OCI-LY1 (cell line): ENCODE data around the gene ZMAT3.

Source experiments
- H2AFZ ChIP-seq: fragments of 200-600 bp; sonication (generic), shearing (Covaris generic); 2 replicates; pipeline ENCODE4 v1.6.0; 2014; ENCODE audit warnings: antibody characterized with exemption, mild to moderate bottlenecking, low read length
- H3F3A ChIP-seq: fragments of 200-600 bp; sonication (generic), shearing (Covaris generic); 2 replicates; pipeline ENCODE4 v1.6.0; 2014; ENCODE audit warnings: mild to moderate bottlenecking, antibody characterized with exemption, low read length, moderate library complexity; ENCODE audit not compliant: insufficient read depth
- H3K27ac ChIP-seq: fragments of 200-600 bp; sonication (generic); 2 replicates; pipeline ENCODE4 v1.5.1; 2014; ENCODE audit warnings: low read length, mixed run types, mild to moderate bottlenecking, low read depth; ENCODE audit not compliant: poor library complexity, severe bottlenecking
- H3K27me3 ChIP-seq: fragments of 200-600 bp; sonication (generic); 2 replicates; pipeline ENCODE4 v1.6.0; 2014; ENCODE audit warnings: antibody characterized with exemption, mild to moderate bottlenecking, low read length, moderate library complexity; ENCODE audit not compliant: insufficient read depth
- H3K36me3 ChIP-seq: fragments of 200-600 bp; sonication (generic); 2 replicates; pipeline ENCODE4 v1.6.1; 2014; ENCODE audit warnings: mild to moderate bottlenecking, antibody characterized with exemption, low read length, moderate library complexity, mixed read lengths; ENCODE audit not compliant: insufficient read depth
- H3K4me1 ChIP-seq: fragments of 200-600 bp; sonication (generic); 2 replicates; pipeline ENCODE4 v1.5.1; 2014; ENCODE audit warnings: mild to moderate bottlenecking, low read length, moderate library complexity; ENCODE audit not compliant: insufficient read depth, severe bottlenecking
- H3K4me2 ChIP-seq: fragments of 200-600 bp; sonication (generic), shearing (Covaris generic); 2 replicates; pipeline ENCODE4 v1.6.1; 2014; ENCODE audit warnings: low read length
- H3K4me3 ChIP-seq: fragments of 200-600 bp; sonication (generic); 2 replicates; pipeline ENCODE4 v1.5.1; 2014; ENCODE audit warnings: low read length, low read depth, mild to moderate bottlenecking, mixed read lengths; ENCODE audit not compliant: poor library complexity, severe bottlenecking
- H3K79me2 ChIP-seq: fragments of 200-600 bp; shearing (Covaris generic); 2 replicates; pipeline ENCODE4 v1.6.1; 2016; ENCODE audit warnings: mixed run types, low read length, mixed read lengths; ENCODE audit not compliant: insufficient read depth
- H3K9ac ChIP-seq: fragments of 200-600 bp; sonication (generic), shearing (Covaris generic); 2 replicates; pipeline ENCODE4 v1.6.1; 2014; ENCODE audit warnings: mild to moderate bottlenecking, low read length, mixed read lengths
- H3K9me2 ChIP-seq: fragments of 200-600 bp; sonication (generic), shearing (Covaris generic); 2 replicates; pipeline ENCODE4 v1.6.1; 2014; ENCODE audit warnings: low read depth, mild to moderate bottlenecking, low read length, mixed read lengths
- H3K9me3 ChIP-seq: fragments of 200-600 bp; shearing (Covaris generic); 2 replicates; pipeline ENCODE4 v1.6.1; 2014; ENCODE audit warnings: low read length, mixed read lengths
- H4K20me1 ChIP-seq: fragments of 200-600 bp; sonication (generic), shearing (Covaris generic); 2 replicates; pipeline ENCODE4 v1.6.0; 2016; ENCODE audit warnings: mild to moderate bottlenecking, low read length; ENCODE audit not compliant: insufficient read depth
- CTCF ChIP-seq: fragments of 200-600 bp; sonication (generic), shearing (Covaris generic); IDR thresholded peaks from 2 replicates; pipeline ENCODE4 v1.5.1; 2017; ENCODE audit warnings: mild to moderate bottlenecking, antibody characterized with exemption, low read length, moderate library complexity, mixed read lengths
- EZH2 ChIP-seq: fragments of 200-600 bp; sonication (generic), shearing (Covaris generic); IDR thresholded peaks from 2 replicates; pipeline ENCODE4 v1.8.0; 2017; ENCODE audit warnings: borderline replicate concordance, mixed run types, mild to moderate bottlenecking, antibody characterized with exemption, low read length, moderate library complexity, mixed read lengths

Gene ZMAT3

DNA sequence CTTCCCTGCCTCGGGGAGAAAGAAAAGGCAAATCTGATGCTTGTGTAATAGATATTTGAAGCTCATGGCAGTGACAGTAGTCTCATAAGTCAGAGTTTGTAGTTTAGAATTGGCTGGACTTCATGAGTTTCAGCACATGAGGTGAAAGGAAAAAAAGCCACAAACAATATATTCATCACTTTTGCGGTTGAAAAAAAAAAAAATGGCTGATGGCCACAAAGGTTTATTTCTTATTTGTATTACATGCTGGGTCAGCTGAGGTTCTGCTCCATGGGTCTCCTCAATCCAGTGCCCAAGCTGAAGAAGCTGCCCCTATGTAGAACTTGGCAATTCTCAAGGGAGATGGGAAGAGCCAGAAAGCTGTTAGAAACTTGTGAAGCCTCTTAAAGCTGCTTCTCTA, 2.2 kb upstream of the ZMAT3 start:
- H3K4me2 ChIP-seq, result no peak overlapping the region
- no peaks in the 10 kb centered on the region for H3K9me2 ChIP-seq
- no peak overlapping the region for H3K9ac ChIP-seq
- H4K20me1 ChIP-seq, result no peaks in the 10 kb centered on the region
- no peaks in the 10 kb centered on the region for H3K36me3 ChIP-seq
- H3F3A ChIP-seq, result no peaks in the 10 kb centered on the region
- no peak overlapping the region for H3K4me3 ChIP-seq
- H2AFZ ChIP-seq, result no peak overlapping the region
- peaks cover 36% of the 10 kb centered on the region for H3K4me1 ChIP-seq
- no peaks in the 10 kb centered on the region for H3K9me3 ChIP-seq
- H3K27ac ChIP-seq, result no peak overlapping the region
- peaks cover 24% of the 10 kb centered on the region for H3K79me2 ChIP-seq
- no peaks in the 10 kb centered on the region for H3K27me3 ChIP-seq
- no peak for TF ChIP-seq EZH2
- no peak for TF ChIP-seq CTCF

- H4K20me1 ChIP-seq, result no peaks in the 10 kb centered on the region
- peak overlapping the region; percentile 99 for H3K4me2 ChIP-seq
- no peaks in the 10 kb centered on the region for H3K27me3 ChIP-seq
- no peak overlapping the region for H2AFZ ChIP-seq
- H3K36me3 ChIP-seq, result peaks cover 12% of the 10 kb centered on the region
- H3K4me1 ChIP-seq, result peaks cover 53% of the 10 kb centered on the region
- no peaks in the 10 kb centered on the region for H3F3A ChIP-seq
- peak overlapping the region; percentile 91 for H3K9ac ChIP-seq
- peaks cover 35% of the 10 kb centered on the region for H3K79me2 ChIP-seq
- no peaks in the 10 kb centered on the region for H3K9me2 ChIP-seq
- H3K27ac ChIP-seq, result peak overlapping the region; percentile 92
- no peaks in the 10 kb centered on the region for H3K9me3 ChIP-seq
- H3K4me3 ChIP-seq, result peak overlapping the region; percentile 90
- TF ChIP-seq CTCF (no peak), EZH2 (no peak)
Measured at GRCh38 chr3:179072100-179072438, 460 bp upstream of the ZMAT3 start.

DNA sequence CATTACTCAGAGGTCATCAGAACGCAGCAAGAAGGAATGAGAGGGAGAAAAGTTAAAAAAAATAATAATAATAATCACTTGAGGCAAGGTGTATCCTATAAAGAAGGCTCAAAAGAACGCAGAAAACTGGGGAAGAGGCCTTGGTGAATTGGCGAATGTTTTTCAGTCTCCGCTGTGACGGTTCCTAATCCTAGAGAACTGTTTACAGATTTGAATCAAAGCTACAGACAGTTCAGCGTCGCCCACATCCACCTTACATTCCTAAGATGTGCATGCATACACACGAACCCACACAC, 634 bp downstream of the ZMAT3 start:
- H3K79me2 ChIP-seq, result peaks cover 44% of the 10 kb centered on the region

More for the DNA sequence above, 634 bp downstream of the ZMAT3 start:
- H3K27me3 ChIP-seq, result no peaks in the 10 kb centered on the region
- H3K9ac ChIP-seq, result peak overlapping the region; percentile 91
- no peak overlapping the region for H2AFZ ChIP-seq
- peaks cover 22% of the 10 kb centered on the region for H3K36me3 ChIP-seq
- H3K27ac ChIP-seq, result peak overlapping the region; percentile 92
- H3K9me3 ChIP-seq, result no peaks in the 10 kb centered on the region
- H3K4me3 ChIP-seq, result peak overlapping the region; percentile 90
- TF ChIP-seq EZH2 (no peak), CTCF (no peak)
- H3K4me1 ChIP-seq, result peaks cover 64% of the 10 kb centered on the region
- peak overlapping the region; percentile 99 for H3K4me2 ChIP-seq
- no peaks in the 10 kb centered on the region for H3F3A ChIP-seq
- no peaks in the 10 kb centered on the region for H3K9me2 ChIP-seq
- H4K20me1 ChIP-seq, result no peaks in the 10 kb centered on the region
